ENCODE results near the gene WASF2. TPM values are rescaled to one million over a fixed set of nuclear protein-coding genes. Genes with fewer than 3 reads are reported as not detected.

WASF2 gene
- total and polyA plus RNA-seq, 11 donors, result 14.2 to 103 (median 47.9) TPM

DNA sequence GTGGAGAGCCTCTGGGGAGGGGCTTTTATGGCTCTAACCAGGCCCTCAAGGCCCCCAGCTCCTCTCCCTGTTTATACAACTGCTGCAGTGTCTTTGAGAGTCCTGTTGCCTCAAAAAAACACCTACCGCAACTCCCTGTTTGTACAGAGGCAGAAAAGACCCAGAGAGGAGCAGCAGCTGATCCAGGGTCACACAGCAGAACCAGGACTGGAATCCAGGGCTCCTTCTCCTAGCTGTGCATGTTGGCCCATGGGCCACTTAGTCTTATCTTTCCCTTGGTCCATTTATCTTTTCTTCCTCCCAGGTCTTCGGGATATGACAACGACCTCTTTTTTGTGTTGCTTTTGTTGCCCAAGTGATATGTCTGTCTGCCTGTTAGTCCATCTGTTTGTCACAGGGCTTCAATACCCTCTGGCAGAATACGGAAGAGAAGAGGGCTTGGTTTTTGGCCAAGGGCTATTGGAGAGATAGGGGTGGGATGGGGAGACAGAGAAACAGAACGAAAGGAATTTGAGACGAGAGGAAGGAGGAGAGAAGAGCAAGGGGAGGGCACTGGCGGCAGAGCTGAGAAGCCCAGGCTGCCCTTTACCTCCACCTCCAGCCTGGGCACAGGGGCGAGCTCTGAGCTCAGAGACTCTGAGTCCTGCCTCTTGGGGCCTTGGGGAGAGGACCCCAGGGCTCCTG, 33.5 kb upstream of the WASF2 start:
- DNase-seq, result no peak
- Histone ChIP-seq H3K27ac (peak overlapping the region in 11 of 12 donors; percentile 9 to 96 (median 69)), H3K4me3 (peak overlapping the region in 1 of 12 donors; percentile 42), H3K36me3 (no peaks in the 10 kb centered on the region), H3K9me3 (no peaks in the 10 kb centered on the region), H3K27me3 (no peaks in the 10 kb centered on the region), H3K4me1 (peaks cover 20 to 99% (median 88%) of the 10 kb centered on the region in 12 donors)
- 39 to 54% (median 46%) methylated on average over 8 of the region's 8 CpGs for WGBS, 4 donors
- TF ChIP-seq POLR2A (IDR thresholded peaks at IDR 0.05), result no peak
- peak in 1 of 12 donors; percentile 0 for TF ChIP-seq CTCF (IDR thresholded peaks at IDR 0.05)
- ATAC-seq, result no peak
- intact Hi-C loops (cut with DNase I), result loop anchor here in 4 of 10 donors (2.0 to 10.0 kb wide), 3 partner anchors 21 to 119 kb away; partner anchors contain the start of gene AHDC1 (in 2 of the 4)

DNA sequence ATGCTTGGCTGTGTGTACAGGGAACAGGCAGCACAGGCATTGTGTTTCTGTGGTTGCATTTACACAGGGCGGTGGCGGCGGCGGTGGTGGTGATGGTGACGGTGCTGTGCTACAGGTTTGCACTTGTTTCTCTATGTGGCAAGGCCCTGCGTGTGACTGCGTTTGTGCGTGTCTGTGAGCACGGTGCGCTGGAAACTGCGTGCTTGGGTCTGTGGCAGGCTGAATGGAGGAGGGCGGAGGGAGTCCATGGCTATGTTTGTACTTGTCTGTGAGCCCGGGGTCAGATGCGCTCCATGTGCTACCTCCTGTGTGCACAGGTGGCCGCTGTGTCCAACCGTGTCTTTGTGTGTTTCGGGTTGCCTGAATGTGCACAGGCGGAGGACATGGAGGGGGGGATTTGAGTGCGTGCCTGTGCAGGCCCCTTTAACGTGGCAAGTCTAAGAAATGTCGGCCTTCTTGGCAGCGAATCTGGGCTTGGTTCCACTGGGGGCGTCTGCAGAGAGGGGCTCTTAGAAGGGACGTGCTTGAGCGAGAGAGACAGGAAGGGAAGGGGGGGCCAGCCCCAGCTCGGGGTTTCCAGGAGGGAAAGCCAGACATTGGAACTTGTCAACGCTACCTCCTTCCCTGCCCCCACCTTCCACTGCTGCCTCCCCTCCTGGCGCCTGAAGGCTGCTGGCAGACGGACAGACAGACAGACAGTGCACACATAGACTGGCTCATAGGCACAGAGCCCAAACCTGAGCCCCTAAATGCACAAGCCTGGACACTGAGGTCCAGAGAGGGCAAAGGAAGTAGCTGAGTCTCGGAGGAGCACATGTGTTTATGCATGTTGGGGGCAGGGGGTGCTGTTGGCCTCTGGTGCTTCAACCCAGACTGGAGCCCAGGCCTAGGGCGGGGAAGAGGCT, 32.7 kb upstream of the WASF2 start:
- TF ChIP-seq POLR2A (IDR thresholded peaks at IDR 0.05), result no peak
- peak in 9 of 12 donors; percentile 24 to 56 (median 42) for TF ChIP-seq CTCF (IDR thresholded peaks at IDR 0.05)
- Histone ChIP-seq H3K4me1 (peaks cover 20 to 99% (median 86%) of the 10 kb centered on the region in 12 donors), H3K27ac (peak overlapping the region in 11 of 12 donors; percentile 9 to 96 (median 69)), H3K36me3 (no peaks in the 10 kb centered on the region), H3K27me3 (no peaks in the 10 kb centered on the region), H3K9me3 (no peaks in the 10 kb centered on the region), H3K4me3 (peak overlapping the region in 3 of 12 donors; percentile 4 to 42 (median 7))
- peak in 3 of 5 donors; percentile 58 to 83 (median 68) for DNase-seq
- intact Hi-C loops (cut with DNase I), result loop anchor here in 4 of 10 donors (2.0 to 10.0 kb wide), 3 partner anchors 22 to 118 kb away; partner anchors contain the start of gene AHDC1 (in 2 of the 4)
- 33 to 48% (median 41%) methylated on average over 29 to 31 of the region's 31 CpGs for WGBS, 4 donors
- ATAC-seq, result peak in 1 of 4 donors; percentile 13

- no peak for DNase-seq
- WGBS, 4 donors, result 72 to 73% (median 73%) methylated on average over 9 of the region's 9 CpGs
Observed at GRCh38 chr1:27521861-27522431, 32.0 kb upstream of the WASF2 start.

More at GRCh38 chr1:27521861-27522431, 32.0 kb upstream of the WASF2 start:
- Histone ChIP-seq H3K27ac (peak overlapping the region in 11 of 12 donors; percentile 61 to 96 (median 74)), H3K36me3 (no peaks in the 10 kb centered on the region), H3K9me3 (no peaks in the 10 kb centered on the region), H3K4me3 (peak overlapping the region in 4 of 12 donors; percentile 1 to 42 (median 12)), H3K4me1 (peaks cover 15 to 99% (median 82%) of the 10 kb centered on the region in 12 donors), H3K27me3 (no peaks in the 10 kb centered on the region)
- intact Hi-C loops (cut with DNase I), result loop anchor here in 4 of 10 donors (2.0 to 10.0 kb wide), 3 partner anchors 23 to 117 kb away; partner anchors contain the start of gene AHDC1 (in 2 of the 4)
- no peak for ATAC-seq
- TF ChIP-seq CTCF (IDR thresholded peaks at IDR 0.05) (no peak), POLR2A (IDR thresholded peaks at IDR 0.05) (no peak)
